HG02759 (cell line): ENCODE results near the gene HSPB9.
"Not testable (repeated sequence)": the region's sequence is repeated elsewhere in the genome, so short reads cannot be mapped to it uniquely, and the experiment has no call there.

ENCODE experiments used
- ATAC-seq: cut with Tn5 transposase; IDR thresholded peaks from one replicate; pipeline ENCODE4 v1.9.1; 2021; ENCODE audit warnings: mild to moderate bottlenecking, moderate library complexity; ENCODE audit not compliant: unreplicated experiment

Gene HSPB9

GRCh38 chr17:42138749-42139492 lies 16.3 kb downstream of the HSPB9 start:
- no peak for ATAC-seq

- not testable (repeated sequence) for ATAC-seq
Observed at GRCh38 chr17:42140690-42141089, 18.1 kb downstream of the HSPB9 start.

- no peak for ATAC-seq
Observed at GRCh38 chr17:42141382-42141781, 18.8 kb downstream of the HSPB9 start.

GRCh38 chr17:42142371-42142896 lies 19.8 kb downstream of the HSPB9 start:
- no peak for ATAC-seq

GRCh38 chr17:42143138-42143537 lies 20.5 kb downstream of the HSPB9 start:
- ATAC-seq, result not testable (repeated sequence)

- ATAC-seq, result no peak
Observed at GRCh38 chr17:42146911-42147607, 24.5 kb downstream of the HSPB9 start.

GRCh38 chr17:42153919-42154742 lies 31.5 kb downstream of the HSPB9 start:
- no peak for ATAC-seq

- no peak for ATAC-seq
Observed at GRCh38 chr17:42155614-42156045, 33.0 kb downstream of the HSPB9 start.

GRCh38 chr17:42159796-42160530 lies 37.4 kb downstream of the HSPB9 start:
- ATAC-seq, result no peak

- ATAC-seq, result no peak
Observed at GRCh38 chr17:42160531-42160910, 37.9 kb downstream of the HSPB9 start.

GRCh38 chr17:42163113-42163512 lies 40.5 kb downstream of the HSPB9 start:
- ATAC-seq, result no peak

- ATAC-seq, result no peak
Observed at GRCh38 chr17:42163696-42164407, 41.2 kb downstream of the HSPB9 start.

- ATAC-seq, result no peak
Observed at GRCh38 chr17:42165751-42166150, 43.1 kb downstream of the HSPB9 start.

- no peak for ATAC-seq
Observed at GRCh38 chr17:42166196-42166763, 43.7 kb downstream of the HSPB9 start.

- no peak for ATAC-seq
Observed at GRCh38 chr17:42167807-42168206, 45.2 kb downstream of the HSPB9 start.

GRCh38 chr17:42169351-42169750 lies 46.7 kb downstream of the HSPB9 start:
- ATAC-seq, result no peak

GRCh38 chr17:42171831-42172230 lies 49.2 kb downstream of the HSPB9 start:
- ATAC-seq, result no peak
